Measurements from ENCODE around the gene ROBO3. TPM values are rescaled to one million over a fixed set of nuclear protein-coding genes. Genes with fewer than 3 reads are reported as not detected.

The ROBO3 gene
- total RNA-seq, 1 experiment from 2014 or later: 26.1 TPM

DNA sequence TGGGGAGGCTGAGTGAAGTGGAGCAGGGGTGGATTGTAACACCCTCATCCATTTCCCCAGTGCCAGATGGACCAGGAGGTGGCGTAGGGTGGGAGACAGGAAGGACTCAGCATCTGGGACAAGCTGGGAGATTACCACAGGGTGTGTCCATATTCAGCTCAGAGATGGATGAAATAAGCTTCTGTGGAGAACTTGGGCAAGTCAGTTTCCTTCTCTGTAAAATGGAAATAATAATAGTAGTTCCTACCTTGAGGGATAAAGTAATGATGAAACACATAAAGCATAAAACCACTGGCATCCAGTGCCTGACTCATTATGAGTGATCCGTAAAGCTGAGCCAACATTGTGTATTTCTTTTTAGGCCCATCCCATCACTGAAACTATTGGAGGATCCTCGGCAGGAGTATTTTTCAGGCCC is 33.0 kb downstream of the ROBO3 start:
- DNase-seq: peak; percentile 27
- H3K27me3 ChIP-seq (ENCODE audit: control insufficient read depth, insufficient read depth, low read length): no peaks in the 10 kb centered on the region
- H3K36me3 ChIP-seq (replicated peaks; ENCODE audit: control insufficient read depth, insufficient read depth, low read length): no peaks in the 10 kb centered on the region
- H3K4me3 ChIP-seq (ENCODE audit: insufficient read depth, low read depth, low read length): no peak overlapping the region

DNA sequence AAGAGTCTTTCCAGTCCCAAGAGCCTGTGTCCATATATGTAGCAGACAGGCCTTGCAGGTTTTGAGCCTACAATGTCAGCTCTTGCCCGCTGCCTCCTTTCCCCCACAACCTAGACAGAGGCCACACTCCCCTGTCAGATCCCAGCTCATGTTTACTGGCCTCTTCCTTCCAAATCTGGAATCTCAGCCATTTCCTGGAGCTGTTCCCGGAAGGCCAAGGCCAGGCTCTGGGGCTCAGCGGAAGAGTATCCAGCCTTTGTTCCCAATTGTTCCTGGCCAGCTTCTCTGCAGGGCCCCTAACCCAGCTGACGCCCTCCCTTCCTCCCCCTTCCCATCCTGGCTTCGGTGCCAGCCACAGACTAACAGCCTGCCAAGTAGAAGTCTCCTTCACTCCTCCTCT is 33.5 kb downstream of the ROBO3 start:
- no peak overlapping the region for H3K4me3 ChIP-seq (ENCODE audit: insufficient read depth, low read depth, low read length)
- DNase-seq: peak; percentile 55
- no peaks in the 10 kb centered on the region for H3K36me3 ChIP-seq (replicated peaks; ENCODE audit: control insufficient read depth, insufficient read depth, low read length)
- H3K27me3 ChIP-seq (ENCODE audit: control insufficient read depth, insufficient read depth, low read length): no peaks in the 10 kb centered on the region

DNA sequence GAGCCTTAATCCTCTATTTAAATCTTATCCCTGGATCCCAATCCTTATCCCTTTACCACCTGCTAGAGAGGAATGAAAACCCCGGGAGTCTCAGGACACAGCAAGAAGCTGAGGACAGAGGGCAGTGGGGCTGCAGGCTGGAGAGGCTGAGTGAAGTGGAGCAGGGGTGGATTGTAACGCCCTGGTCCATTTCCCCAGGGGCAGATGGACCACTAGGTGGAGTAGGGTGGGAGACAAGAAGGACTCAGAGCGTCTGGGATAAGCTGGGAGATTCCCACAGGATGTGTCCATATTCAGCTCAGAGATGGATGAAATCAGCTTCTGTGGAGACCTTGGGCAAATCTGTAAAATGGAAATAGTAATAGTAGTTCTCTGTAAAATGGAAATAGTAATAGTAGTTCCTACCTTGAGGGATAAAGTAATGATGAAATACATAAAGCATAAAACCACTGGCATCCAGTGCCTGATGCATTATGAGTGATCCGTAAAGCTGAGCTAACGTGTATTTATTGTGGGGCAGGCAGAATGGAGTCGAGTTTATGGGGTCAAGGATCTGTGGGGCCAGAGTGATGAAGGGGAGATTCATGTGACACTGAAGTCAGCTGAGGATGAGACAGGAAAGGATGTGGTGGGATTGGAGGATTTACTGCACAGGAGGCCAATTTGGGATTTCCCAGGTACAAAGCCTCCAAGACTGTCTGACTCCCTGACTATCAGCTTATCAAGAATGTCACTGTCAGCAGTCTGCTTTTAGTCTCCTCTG is 34.3 kb downstream of the ROBO3 start:
- DNase-seq: peak; percentile 52
- Histone ChIP-seq H3K36me3 (replicated peaks; ENCODE audit: control insufficient read depth, insufficient read depth, low read length) (no peaks in the 10 kb centered on the region), H3K27me3 (ENCODE audit: control insufficient read depth, insufficient read depth, low read length) (no peaks in the 10 kb centered on the region), H3K4me3 (ENCODE audit: insufficient read depth, low read depth, low read length) (no peak overlapping the region)

DNA sequence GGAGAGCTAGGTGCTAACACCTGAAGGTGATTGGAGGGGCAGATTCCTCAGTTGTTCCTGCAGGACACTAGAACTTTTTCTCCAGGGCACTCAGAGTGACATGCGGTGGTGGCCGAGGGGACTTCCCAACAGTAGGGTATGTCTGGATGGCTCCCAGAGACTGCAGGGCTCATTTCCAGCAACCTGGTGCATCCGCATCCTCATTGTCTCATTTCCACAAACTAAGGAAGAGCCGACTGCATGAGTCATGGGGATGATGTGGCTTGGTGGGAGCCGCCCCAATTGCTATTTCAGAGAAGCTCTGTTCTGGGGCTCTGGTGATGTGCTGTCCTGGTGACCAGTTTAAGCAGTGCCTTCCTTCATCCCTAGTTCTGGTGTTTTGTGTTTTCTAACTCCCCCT is 35.2 kb downstream of the ROBO3 start:
- Histone ChIP-seq H3K27me3 (ENCODE audit: control insufficient read depth, insufficient read depth, low read length) (no peaks in the 10 kb centered on the region), H3K36me3 (replicated peaks; ENCODE audit: control insufficient read depth, insufficient read depth, low read length) (no peaks in the 10 kb centered on the region), H3K4me3 (ENCODE audit: insufficient read depth, low read depth, low read length) (no peak overlapping the region)
- no peak for DNase-seq

DNA sequence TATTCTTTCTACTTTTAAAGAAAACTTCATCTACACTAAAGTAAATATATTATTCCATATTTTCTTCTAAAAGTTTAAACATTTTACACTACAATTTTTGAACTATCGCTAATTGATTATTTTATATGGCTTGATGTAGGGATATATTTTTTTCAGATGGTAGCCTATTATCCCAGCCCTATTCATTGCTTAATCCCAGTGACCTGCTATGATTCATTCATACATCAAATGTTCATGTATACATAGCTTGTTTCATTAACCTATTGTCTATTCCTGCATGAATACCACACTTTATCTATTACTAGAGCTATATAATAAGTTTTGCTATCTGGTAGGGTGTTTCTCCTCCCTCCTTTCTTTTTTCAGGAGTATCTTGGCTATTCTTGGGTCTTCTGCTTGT is 37.4 kb downstream of the ROBO3 start:
- no peaks in the 10 kb centered on the region for H3K27me3 ChIP-seq (ENCODE audit: control insufficient read depth, insufficient read depth, low read length)
- DNase-seq: no peak
- H3K4me3 ChIP-seq (ENCODE audit: insufficient read depth, low read depth, low read length): no peak overlapping the region
- no peaks in the 10 kb centered on the region for H3K36me3 ChIP-seq (replicated peaks; ENCODE audit: control insufficient read depth, insufficient read depth, low read length)

DNA sequence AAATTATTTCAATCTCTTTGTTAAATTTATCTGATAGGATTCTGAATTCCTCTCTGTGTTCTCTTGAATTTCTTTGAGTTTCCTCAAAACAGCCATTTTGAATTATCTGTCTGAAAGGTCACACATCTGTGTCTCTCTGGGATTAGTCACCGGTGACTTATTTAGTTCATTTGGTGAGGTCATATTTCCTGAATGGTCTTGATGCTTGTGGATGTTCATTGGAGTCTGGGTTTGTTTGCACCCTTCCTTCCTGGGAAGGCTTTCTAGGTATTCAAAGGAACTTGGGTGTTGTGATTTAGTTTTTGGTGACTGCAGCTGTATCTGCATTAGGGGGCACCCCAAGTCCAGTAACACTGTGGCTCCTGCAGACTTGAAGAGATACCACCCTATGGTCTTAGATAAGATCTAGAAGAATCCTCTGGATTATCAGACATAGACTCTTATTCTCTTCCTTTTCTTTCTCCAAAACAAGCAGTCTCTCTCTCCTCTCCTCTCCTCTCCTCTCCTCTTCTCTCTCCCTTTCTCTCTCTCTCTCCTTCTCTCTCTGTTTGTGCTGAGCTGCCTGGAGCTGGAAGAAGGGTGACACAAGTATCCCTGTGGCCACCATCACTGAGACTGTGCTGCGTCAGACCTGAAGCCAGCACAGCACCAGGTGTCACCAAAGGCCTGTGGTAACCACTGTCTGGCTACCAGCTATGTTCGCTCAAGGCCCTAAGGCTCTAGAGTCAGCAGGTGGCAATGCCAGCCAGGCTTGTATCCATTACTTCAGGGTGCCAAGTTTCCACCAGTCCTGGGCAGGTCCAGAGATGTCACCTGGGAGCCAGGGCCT is 50.5 kb downstream of the ROBO3 start:
- peaks cover 18% of the 10 kb centered on the region for H3K27me3 ChIP-seq (ENCODE audit: control insufficient read depth, insufficient read depth, low read length)
- no peak overlapping the region for H3K4me3 ChIP-seq (ENCODE audit: insufficient read depth, low read depth, low read length)
- no peaks in the 10 kb centered on the region for H3K36me3 ChIP-seq (replicated peaks; ENCODE audit: control insufficient read depth, insufficient read depth, low read length)
- DNase-seq: no peak

DNA sequence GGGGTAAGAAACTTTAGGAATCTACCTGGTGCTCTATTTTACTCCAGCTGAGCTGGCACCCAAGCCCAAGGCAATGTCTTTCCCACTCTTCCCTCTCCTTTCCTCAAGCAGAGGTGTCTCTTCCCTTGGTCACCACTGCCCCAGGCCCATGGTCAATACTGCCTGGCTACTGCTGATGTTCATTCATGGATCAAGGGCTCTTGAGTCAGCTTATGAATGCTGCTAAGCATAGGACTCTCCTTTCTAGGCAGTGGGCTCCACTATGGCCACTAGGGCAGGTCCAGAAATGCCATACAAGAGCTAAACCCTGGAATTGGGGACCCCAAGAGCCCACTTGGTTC is 51.1 kb downstream of the ROBO3 start:
- Histone ChIP-seq H3K27me3 (ENCODE audit: control insufficient read depth, insufficient read depth, low read length) (peaks cover 23% of the 10 kb centered on the region), H3K36me3 (replicated peaks; ENCODE audit: control insufficient read depth, insufficient read depth, low read length) (no peaks in the 10 kb centered on the region), H3K4me3 (ENCODE audit: insufficient read depth, low read depth, low read length) (no peak overlapping the region)
- DNase-seq: no peak

DNA sequence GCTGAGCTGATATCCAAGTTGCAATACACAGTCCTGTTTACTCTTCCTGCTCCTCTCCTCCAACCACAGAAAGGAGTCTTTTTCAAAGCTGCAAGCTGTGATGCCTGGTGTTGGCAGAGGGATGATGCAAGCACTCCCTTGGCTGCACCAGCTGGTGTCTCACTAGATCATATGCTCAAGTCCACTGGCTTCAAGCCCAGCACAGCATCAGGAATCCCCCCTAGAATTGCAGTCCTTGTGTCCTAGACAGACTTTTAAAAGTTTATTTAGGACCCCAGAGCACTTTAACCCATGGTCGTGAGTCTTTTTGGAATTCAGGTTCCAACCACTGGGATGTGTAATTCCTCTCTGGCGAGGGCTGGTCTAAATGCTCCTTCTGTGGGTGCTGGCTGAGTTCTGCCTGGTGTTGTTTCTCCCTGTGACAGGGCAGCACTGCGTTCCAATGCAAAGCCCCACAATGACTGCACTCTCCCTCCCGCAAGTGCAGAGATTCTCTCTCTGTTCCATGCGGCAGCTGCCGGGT is 51.9 kb downstream of the ROBO3 start:
- H3K27me3 ChIP-seq (ENCODE audit: control insufficient read depth, insufficient read depth, low read length): peaks cover 32% of the 10 kb centered on the region
- H3K4me3 ChIP-seq (ENCODE audit: insufficient read depth, low read depth, low read length): no peak overlapping the region
- DNase-seq: no peak
- no peaks in the 10 kb centered on the region for H3K36me3 ChIP-seq (replicated peaks; ENCODE audit: control insufficient read depth, insufficient read depth, low read length)

DNA sequence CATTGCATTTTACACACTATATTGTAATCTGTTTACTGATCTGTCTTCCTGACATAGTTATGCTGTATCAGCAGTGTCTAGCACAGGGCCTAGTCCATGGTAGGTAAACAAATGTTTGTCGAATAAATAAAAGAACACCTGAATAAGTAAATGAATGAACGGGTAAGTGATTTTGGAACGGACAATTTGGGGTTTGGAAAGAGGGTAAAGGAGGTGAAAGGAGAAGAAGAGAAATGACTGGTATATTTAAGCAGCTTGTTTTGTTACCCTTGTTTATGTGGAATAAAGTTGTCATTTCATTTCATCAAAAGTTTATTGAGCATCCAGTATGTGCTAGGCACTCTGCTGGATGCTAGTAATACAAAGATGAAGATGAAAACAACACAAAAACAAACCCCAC is 53.7 kb downstream of the ROBO3 start, which contains the start of gene HEPN1:
TSS of gene HEPN1 (plus strand) at position 301 of the 400 bp plus-strand sequence.
- no peak for DNase-seq
- Histone ChIP-seq H3K36me3 (replicated peaks; ENCODE audit: control insufficient read depth, insufficient read depth, low read length) (no peaks in the 10 kb centered on the region), H3K27me3 (ENCODE audit: control insufficient read depth, insufficient read depth, low read length) (peaks cover 44% of the 10 kb centered on the region), H3K4me3 (ENCODE audit: insufficient read depth, low read depth, low read length) (no peak within 1 kb of the TSS)

DNA sequence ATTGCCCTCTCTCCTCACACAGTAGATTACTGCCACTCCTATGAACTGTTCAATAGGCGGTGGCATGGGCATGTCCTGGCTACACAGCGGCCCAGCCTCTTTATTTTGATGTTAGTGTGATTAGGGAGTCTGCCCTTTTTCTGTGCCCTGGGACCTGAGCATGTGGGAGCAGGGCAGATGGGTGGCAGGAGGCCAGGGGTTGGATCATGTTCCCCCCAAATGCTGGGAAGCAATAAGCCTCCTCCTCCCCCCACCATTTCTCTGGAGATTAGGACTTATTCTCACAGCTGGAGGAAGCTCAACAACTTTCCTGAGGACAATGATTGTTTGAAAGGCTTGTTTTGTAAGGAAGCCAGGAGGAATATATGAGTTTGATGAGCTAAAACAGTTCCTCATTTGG is 54.7 kb downstream of the ROBO3 start:
- no peaks in the 10 kb centered on the region for H3K36me3 ChIP-seq (replicated peaks; ENCODE audit: control insufficient read depth, insufficient read depth, low read length)

DNA sequence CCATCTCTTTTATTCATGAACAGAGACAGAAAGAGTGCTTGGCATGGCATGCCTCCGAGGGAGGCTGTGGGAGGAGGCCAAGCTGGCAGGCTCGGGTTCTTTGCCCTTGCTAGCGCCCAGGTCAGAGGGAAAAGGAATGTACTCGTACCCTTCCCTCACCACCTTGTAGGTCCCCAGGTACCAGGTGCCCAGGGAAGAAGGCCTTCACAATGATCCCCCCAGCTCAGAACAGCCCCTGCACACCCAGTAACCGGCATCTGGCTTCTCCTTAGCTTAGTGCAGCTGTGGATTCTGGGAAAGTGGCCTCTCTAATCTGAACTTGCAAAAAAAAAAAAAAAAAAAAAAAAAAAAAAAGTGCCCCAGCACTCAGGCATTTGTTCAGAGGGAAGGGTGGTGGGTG is 55.1 kb downstream of the ROBO3 start:
- no peak for DNase-seq
- H3K4me3 ChIP-seq (ENCODE audit: insufficient read depth, low read depth, low read length): peak overlapping the region; percentile 53; the same call in 1 of the 2 replicates
- H3K27me3 ChIP-seq (ENCODE audit: control insufficient read depth, insufficient read depth, low read length): peaks cover 45% of the 10 kb centered on the region
- no peaks in the 10 kb centered on the region for H3K36me3 ChIP-seq (replicated peaks; ENCODE audit: control insufficient read depth, insufficient read depth, low read length)

More for the DNA sequence above, 54.7 kb downstream of the ROBO3 start:
- no peak for DNase-seq
- no peak overlapping the region for H3K4me3 ChIP-seq (ENCODE audit: insufficient read depth, low read depth, low read length)
- peaks cover 44% of the 10 kb centered on the region for H3K27me3 ChIP-seq (ENCODE audit: control insufficient read depth, insufficient read depth, low read length)

DNA sequence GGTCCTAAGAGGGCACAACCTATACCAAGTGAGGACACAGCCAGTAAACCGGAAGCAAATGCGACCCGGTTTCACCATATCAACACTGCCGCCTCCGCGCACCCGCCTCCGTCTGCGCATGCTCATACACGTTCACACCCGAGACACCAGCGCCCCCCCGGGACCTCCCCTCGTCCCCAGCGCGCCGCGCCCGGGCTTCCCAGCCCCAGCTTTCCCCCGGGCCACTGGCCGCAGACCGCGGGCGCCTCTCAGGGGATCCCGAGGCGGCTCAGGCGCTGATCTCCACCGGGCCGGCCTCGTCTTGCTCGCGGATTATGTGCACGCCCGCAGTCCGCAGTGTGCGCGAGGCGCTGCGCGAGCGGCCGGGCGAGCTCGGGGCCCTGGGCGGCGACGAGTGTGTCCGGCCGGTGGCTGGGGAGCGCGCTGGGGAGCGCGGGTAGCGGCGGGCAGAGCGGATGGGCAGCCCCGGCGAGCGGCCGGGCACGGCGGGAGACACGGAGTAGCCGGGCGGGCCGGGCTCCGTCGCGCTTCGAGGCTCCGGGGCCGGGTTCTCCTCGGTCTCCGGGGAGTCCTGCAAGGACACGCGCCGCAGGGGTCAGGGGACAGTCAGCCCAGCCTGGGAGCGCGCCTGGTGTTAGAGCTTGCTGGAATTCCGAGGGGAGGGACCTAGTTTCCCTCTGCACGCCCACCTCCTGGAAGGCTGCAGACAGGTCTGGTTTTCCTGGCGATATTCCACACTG is 55.8 kb downstream of the ROBO3 start:
- H3K36me3 ChIP-seq (replicated peaks; ENCODE audit: control insufficient read depth, insufficient read depth, low read length): no peaks in the 10 kb centered on the region
- peak; percentile 90 for DNase-seq
- H3K27me3 ChIP-seq (ENCODE audit: control insufficient read depth, insufficient read depth, low read length): peaks cover 45% of the 10 kb centered on the region
- peak overlapping the region; percentile 53 for H3K4me3 ChIP-seq (ENCODE audit: insufficient read depth, low read depth, low read length)

DNA sequence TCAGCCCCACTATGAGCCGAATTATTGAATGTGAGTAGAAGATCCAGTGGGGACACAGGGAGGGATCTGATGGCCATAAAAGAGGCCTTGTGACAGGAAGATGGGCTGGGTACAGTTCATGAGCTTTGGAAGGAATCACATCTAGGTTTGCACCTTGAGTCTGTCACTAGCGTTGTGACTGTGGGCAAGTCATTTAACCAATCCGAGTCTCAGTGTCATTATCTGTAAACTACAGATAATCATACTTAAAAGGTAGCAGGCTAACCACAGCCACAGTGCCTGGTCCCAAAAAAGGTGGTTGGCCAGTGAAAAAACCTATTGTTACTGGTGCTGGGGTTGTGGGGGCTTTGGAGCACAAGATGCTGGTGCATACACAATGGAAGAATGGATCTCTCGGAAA is 57.6 kb downstream of the ROBO3 start:
- H3K27me3 ChIP-seq (ENCODE audit: control insufficient read depth, insufficient read depth, low read length): peaks cover 45% of the 10 kb centered on the region
- DNase-seq: no peak
- H3K4me3 ChIP-seq (ENCODE audit: insufficient read depth, low read depth, low read length): no peak overlapping the region
- H3K36me3 ChIP-seq (replicated peaks; ENCODE audit: control insufficient read depth, insufficient read depth, low read length): no peaks in the 10 kb centered on the region

DNA sequence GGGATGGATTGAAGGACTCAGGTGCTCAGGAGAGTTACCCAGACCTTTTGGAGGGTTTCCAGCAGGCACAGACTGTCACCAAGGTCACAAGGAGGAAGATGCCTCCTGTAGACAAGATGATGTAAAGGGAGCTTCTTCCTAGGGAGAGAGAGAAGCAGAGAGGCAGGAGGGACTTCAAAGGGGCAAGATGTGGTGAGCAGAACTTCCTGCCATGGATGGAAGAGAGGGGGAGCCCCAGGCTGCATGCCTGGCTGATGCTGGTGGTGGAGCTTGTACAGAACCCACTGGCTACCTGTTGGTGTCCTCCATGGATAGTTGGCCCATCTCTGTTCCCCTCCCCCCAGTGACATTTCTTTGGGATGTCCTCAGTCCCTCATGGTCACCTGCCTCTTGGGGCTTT is 58.1 kb downstream of the ROBO3 start:
- no peaks in the 10 kb centered on the region for H3K36me3 ChIP-seq (replicated peaks; ENCODE audit: control insufficient read depth, insufficient read depth, low read length)
- no peak overlapping the region for H3K4me3 ChIP-seq (ENCODE audit: insufficient read depth, low read depth, low read length)
- peaks cover 44% of the 10 kb centered on the region for H3K27me3 ChIP-seq (ENCODE audit: control insufficient read depth, insufficient read depth, low read length)
- no peak for DNase-seq
